Stomach (tissue), 19 donors: ENCODE measurements around the gene DNER. TPM values are rescaled to one million over a fixed set of nuclear protein-coding genes. Genes with fewer than 3 reads are reported as not detected.
"Not testable (repeated sequence)": the region's sequence is repeated elsewhere in the genome, so short reads cannot be mapped to it uniquely, and the experiment has no call there.

ENCODE experiments used
- DNase-seq, 2 donors: peaks; one replicate each; pipeline versions ENCODE4 v3.0.0 to v3.0.0-alpha.2; 2013 to 2019
- H3K27ac ChIP-seq, 5 donors: fragments of 200-600 bp in 4 of 5; sonication (generic) in 4 of 5; one replicate each; pipeline ENCODE4 v1.5.1; 2013 to 2019; ENCODE audit warnings: mild to moderate bottlenecking in 1 of 5, moderate library complexity in 1 of 5
- H3K27me3 ChIP-seq, 3 donors: fragments of 200-600 bp; sonication (generic); one replicate each; pipeline ENCODE4 v1.5.1; 2017 to 2019; ENCODE audit warnings: mixed run types in 1 of 3
- H3K36me3 ChIP-seq, 4 donors: fragments of 200-600 bp; sonication (generic); 1 replicate in 3 of 4; 2 replicates in 1 of 4; pipeline ENCODE4 v1.5.1; 2016 to 2019
- H3K4me1 ChIP-seq, 4 donors: fragments of 200-600 bp; sonication (generic); one replicate each; pipeline ENCODE4 v1.5.1; 2016 to 2019
- H3K4me3 ChIP-seq, 4 donors: fragments of 200-600 bp; sonication (generic) in 3 of 4; one replicate each; pipeline ENCODE4 v1.5.1; 2016 to 2019; ENCODE audit warnings: mild to moderate bottlenecking in 1 of 4
- H3K9me3 ChIP-seq, 4 donors: fragments of 200-600 bp; sonication (generic); one replicate each; pipeline ENCODE4 v1.5.1; 2016 to 2019
- CTCF ChIP-seq, 7 experiments: fragments of 450-650 bp in 4 of 7; fragments of 200-600 bp in 3 of 7; sonication (generic) in 3 of 7; IDR thresholded peaks; one replicate each; pipeline ENCODE4 v1.5.1; 2016 to 2019; ENCODE audit warnings: antibody characterized with exemption in 7 of 7, control low read depth in 2 of 7, mild to moderate bottlenecking in 1 of 7
- EP300 ChIP-seq: sonication (generic); formaldehyde crosslinking; IDR thresholded peaks from one replicate; pipeline ENCODE4 v1.6.1; 2017; ENCODE audit warnings: antibody characterized with exemption
- POLR2A ChIP-seq, 4 donors: fragments of 450-650 bp; IDR thresholded peaks; one replicate each; pipeline ENCODE4 v1.6.1; 2016; ENCODE audit warnings: antibody characterized with exemption in 4 of 4, control low read depth in 2 of 4, mild to moderate bottlenecking in 1 of 4, moderate library complexity in 1 of 4
- POLR2AphosphoS5 ChIP-seq, 3 donors: sonication (generic); formaldehyde crosslinking; IDR thresholded peaks; one replicate each; pipeline ENCODE4 v1.6.1; 2016; ENCODE audit warnings: antibody characterized with exemption in 3 of 3
- WGBS, 5 donors: extraction: QIAGEN DNeasy Blood & Tissue Kit in 3 of 5; methylation state at CpG; one replicate each; pipeline versions ENCODE4 v1.1.5 to v1.1.7; 2013 to 2018; 5-methylcytosine and 5-hydroxymethylcytosine counted together
- intact Hi-C: fragments of 100-400 bp; cut with DNase I; formaldehyde crosslinking; loops from one replicate; pipeline ENCODE4 v1.15.1; 2023; ENCODE audit warnings: low total_unique reads
- long read RNA-seq, 10 donors: transcript quantifications; one replicate each; lab custom pipeline, GENCODE V29; 2026
- polyA plus RNA-seq, 3 donors: library from polyadenylated mRNA; stranded (reverse); fragments of 200-250 nt; gene quantifications; one replicate each; pipeline ENCODE4 v1.2.3, GENCODE V29; 2013
- total RNA-seq, 5 donors: library from RNA; depleted of rRNA; stranded (reverse); fragments of >200 nt; gene quantifications; one replicate each; pipeline versions ENCODE4 v1.1.0 to v1.2.3, GENCODE V29; 2014 to 2016
- donor health status: healthy with polysubstance abuse.
- donor health status: Bipolar disorder and iron deficiency.
- donor health status: healthy.

Gene DNER
- total RNA-seq: 10 to 100 TPM in 1 of 5 donors, 1 to 10 TPM in 4; 2.3 to 10.6 (median 7.6) TPM
- 1 to 10 TPM; 1.6 to 3.3 (median 3.2) TPM for polyA plus RNA-seq
- long read RNA-seq, donor 1: 0 reads
- long read RNA-seq, donor 2, partial matches to known transcripts: 0 of 2 reads
- long read RNA-seq, donor 2, other reads (novel, unspliced or antisense): 0 of 2 reads
- long read RNA-seq, donor 3: 0 reads
- long read RNA-seq, donor 4: 0 reads
- long read RNA-seq, donor 5, partial matches to known transcripts: 0 of 2 reads
- long read RNA-seq, donor 5, other reads (novel, unspliced or antisense): 0 of 2 reads
- long read RNA-seq, donor 6: 0 reads
- long read RNA-seq, donor 7, partial matches to known transcripts: 0 of 2 reads
- long read RNA-seq, donor 7, other reads (novel, unspliced or antisense): 0 of 2 reads
- long read RNA-seq, donor 8, partial matches to known transcripts: 0 of 1 reads
- long read RNA-seq, donor 8, other reads (novel, unspliced or antisense): 0 of 1 reads
- long read RNA-seq, donor 9: 0 reads
- long read RNA-seq, donor 10, partial matches to known transcripts: 0 of 1 reads
- long read RNA-seq, donor 10, other reads (novel, unspliced or antisense): 0 of 1 reads

GRCh38 chr2:229714080-229714735, at the start of gene DNER:
Gene DNER, minus strand, starts transcription at chr2:229714555. Its CDS starts 132 bp downstream, at chr2:229714423.
- 0 to 2% (median 1%) methylated on average over 12 to 84 of the region's 84 CpGs for WGBS, 5 donors
- Histone ChIP-seq H3K36me3 (no peaks in the 10 kb centered on the region), H3K27me3 (peaks cover 13 to 98% (median 53%) of the 10 kb centered on the region in 3 donors), H3K27ac (peak within 1 kb of the TSS in 2 of 5 donors; percentile 38 to 63), H3K4me3 (peak within 1 kb of the TSS; percentile 41 to 47 (median 44)), H3K9me3 (peaks cover 0 to 7% (median 1%) of the 10 kb centered on the region in 4 donors), H3K4me1 (peaks cover 19 to 25% (median 23%) of the 10 kb centered on the region in 4 donors)
- peak; percentile 42 to 69 for DNase-seq
- TF ChIP-seq POLR2AphosphoS5 (IDR thresholded peaks at IDR 0.05) (no peak), EP300 (no peak), CTCF (IDR thresholded peaks at IDR 0.05) (no peak), POLR2A (IDR thresholded peaks at IDR 0.05) (no peak)
- intact Hi-C loops: no loop called here

- no peaks in the 10 kb centered on the region for H3K4me1 ChIP-seq
- no peaks in the 10 kb centered on the region for H3K27me3 ChIP-seq
- no peaks in the 10 kb centered on the region for H3K9me3 ChIP-seq
- WGBS, 5 donors: 51 to 76% (median 68%) methylated on average over 1 of the region's 1 CpG
- intact Hi-C loops: no loop called here
- H3K36me3 ChIP-seq: peaks cover 18 to 39% (median 35%) of the 10 kb centered on the region in 4 donors
- no peak overlapping the region for H3K4me3 ChIP-seq
- no peak overlapping the region for H3K27ac ChIP-seq
- no peak for DNase-seq
- TF ChIP-seq POLR2A (IDR thresholded peaks at IDR 0.05) (no peak), EP300 (no peak), CTCF (IDR thresholded peaks at IDR 0.05) (no peak), POLR2AphosphoS5 (IDR thresholded peaks at IDR 0.05) (no peak)
These were observed 47.3 kb upstream of the DNER start for GRCh38 chr2:229761663-229762062.

GRCh38 chr2:229757462-229757861, 43.1 kb upstream of the DNER start:
- H3K27me3 ChIP-seq, H3K4me1 ChIP-seq, H3K36me3 ChIP-seq, H3K27ac ChIP-seq, H3K9me3 ChIP-seq, DNase-seq, intact Hi-C loops, H3K4me3 ChIP-seq: not testable (repeated sequence)
- 96 to 98% (median 97%) methylated on average over 10 of the region's 10 CpGs for WGBS, 5 donors

GRCh38 chr2:229752970-229753729, 38.8 kb upstream of the DNER start:
- H3K9me3 ChIP-seq: no peaks in the 10 kb centered on the region
- H3K27ac ChIP-seq: no peak overlapping the region
- intact Hi-C loops: no loop called here
- 60 to 73% (median 68%) methylated on average over 11 of the region's 11 CpGs for WGBS, 5 donors
- no peaks in the 10 kb centered on the region for H3K27me3 ChIP-seq
- H3K4me3 ChIP-seq: no peak overlapping the region
- H3K4me1 ChIP-seq: no peaks in the 10 kb centered on the region
- DNase-seq: peak in 1 of 2 donors; percentile 6
- no peaks in the 10 kb centered on the region for H3K36me3 ChIP-seq
- TF ChIP-seq EP300: no peak
- no peak for TF ChIP-seq CTCF (IDR thresholded peaks at IDR 0.05)
- TF ChIP-seq POLR2A (IDR thresholded peaks at IDR 0.05): no peak
- no peak for TF ChIP-seq POLR2AphosphoS5 (IDR thresholded peaks at IDR 0.05)
